MM.1S (cell line): ENCODE results near the gene ZNF428.

Experiments used
- CTCF ChIP-seq: fragments of 300-600 bp; sonication (generic); IDR thresholded peaks from 2 replicates; pipeline ENCODE4 v1.5.1; 2016; ENCODE audit warnings: antibody characterized with exemption, low read length, mixed read lengths
- EZH2 ChIP-seq: fragments of 300-600 bp; sonication (generic); optimal IDR thresholded peaks from 2 replicates; pipeline ENCODE3; 2017; ENCODE audit warnings: low read depth, mild to moderate bottlenecking, antibody characterized with exemption, low read length, mixed read lengths

- TF ChIP-seq CTCF (no peak), EZH2 (no peak)
Measured at GRCh38 chr19:43594081-43594697, 25.2 kb downstream of the ZNF428 start.
